Activated CD8-positive, alpha-beta memory T cell treated with anti-CD3 and anti-CD28 coated beads, Interleukin-2, amount 50 U/mL, for 1 hour (primary cell): Measurements from ENCODE around the gene RUNDC3A.

Experiments
- DNase-seq: peaks from one replicate; pipeline ENCODE4 v3.0.0-alpha.2; 2020; ENCODE audit errors: extremely low read depth

The RUNDC3A gene

DNA sequence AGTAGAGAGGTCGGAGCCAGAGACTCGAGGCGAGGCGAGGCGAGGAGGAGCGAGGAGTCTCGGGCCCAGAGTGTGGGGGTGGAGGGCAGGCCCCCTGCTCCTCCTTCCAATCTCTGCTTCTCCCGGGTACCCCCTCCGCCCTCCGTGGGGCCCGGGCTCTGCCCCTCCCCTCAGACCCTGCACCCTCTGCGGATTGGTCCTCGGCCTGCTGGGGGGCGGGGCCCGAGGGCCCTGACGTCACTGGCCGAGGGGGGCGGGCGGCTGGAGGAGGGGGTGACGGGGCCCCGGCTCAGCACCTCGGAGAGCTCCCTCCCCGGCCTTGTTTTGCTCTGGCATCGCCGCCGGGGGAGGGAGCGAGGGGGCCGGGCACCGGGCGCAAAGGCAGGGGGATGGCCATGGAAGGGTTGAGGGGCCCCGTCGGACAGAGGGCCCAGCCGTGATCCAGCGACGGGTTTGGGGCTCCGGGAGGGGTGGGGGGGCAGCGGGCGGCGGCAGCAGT is at the start of gene RUNDC3A:
Gene RUNDC3A (plus strand): TSS at position 282 of the 499 bp plus-strand sequence. CDS start 232 bp downstream, outside the sequence.
- peak; percentile 53 for DNase-seq

DNA sequence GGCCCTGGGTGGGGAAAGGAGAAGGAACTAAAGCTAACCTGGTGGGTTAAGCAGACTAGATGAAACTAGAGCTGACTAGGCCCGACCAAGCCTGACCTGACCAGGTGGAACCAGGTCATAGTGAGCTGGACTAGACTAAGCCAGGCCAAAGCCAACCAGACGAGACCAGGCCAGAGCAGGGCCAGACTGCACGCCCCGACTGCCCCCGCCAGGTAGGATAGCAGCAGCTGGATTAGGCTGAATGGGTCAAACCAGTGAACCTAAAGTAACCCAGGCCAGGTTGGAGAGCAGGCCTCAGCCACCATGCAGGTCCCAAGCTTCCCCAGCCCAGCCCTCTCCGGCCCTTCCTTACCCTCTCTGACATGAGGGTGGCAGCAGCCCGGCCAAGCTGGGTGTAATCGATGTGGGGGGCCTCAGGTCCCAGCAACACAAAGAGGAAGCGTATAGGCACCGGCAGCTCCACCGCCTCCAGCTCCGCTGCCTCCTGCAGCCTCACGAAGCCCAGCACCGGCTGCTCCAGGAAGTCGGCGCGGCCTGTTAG is 49.5 kb upstream of the RUNDC3A start:
- DNase-seq: no peak

DNA sequence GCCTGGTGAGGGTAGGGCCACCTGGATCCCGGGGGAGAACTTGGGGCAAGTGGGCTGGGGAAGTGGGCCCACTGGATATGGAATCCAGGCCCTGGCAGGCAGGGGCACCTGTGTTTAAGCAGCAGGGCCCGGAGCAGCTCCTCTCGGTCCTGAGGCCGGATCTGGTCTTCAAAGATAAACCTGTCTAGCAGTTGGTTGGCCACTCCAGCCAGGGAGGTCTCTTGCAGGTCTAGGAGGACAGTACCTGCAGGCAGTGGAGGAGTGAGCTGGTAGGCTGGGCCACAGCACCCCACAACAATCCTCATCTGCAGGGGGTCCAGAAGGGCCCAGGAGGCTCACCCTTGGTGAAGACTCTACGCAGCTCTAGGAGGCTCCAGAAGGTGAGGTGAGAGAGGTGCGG is 48.1 kb upstream of the RUNDC3A start:
- no peak for DNase-seq

DNA sequence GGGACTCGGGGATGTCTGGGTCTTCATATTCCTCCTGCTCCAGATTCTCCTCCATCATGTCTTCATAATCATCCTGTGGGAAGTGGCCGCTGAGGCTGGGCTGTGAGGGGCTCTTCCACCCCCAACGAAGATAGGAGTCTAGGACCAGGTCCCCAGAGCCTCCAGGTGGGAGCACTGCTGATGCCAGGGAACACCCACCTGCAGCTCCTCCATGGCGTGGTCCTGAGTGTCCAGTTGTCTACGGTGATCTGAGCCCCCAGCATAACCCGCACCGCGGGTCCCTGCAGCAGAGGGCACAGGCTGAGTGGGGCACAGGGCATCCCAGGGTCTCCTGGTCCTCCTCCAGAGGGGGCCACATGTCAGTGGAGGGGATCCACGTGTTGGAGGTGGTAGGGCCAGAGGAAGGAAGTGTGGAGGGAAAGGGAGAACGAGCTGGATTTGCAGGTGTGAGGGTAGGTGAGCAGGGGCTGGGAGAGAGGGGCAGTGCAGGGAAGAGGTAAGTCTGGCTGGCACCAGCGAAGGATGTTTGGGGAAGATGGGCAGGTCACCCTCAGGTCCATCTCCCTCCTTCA is 45.7 kb upstream of the RUNDC3A start:
- DNase-seq: no peak

DNA sequence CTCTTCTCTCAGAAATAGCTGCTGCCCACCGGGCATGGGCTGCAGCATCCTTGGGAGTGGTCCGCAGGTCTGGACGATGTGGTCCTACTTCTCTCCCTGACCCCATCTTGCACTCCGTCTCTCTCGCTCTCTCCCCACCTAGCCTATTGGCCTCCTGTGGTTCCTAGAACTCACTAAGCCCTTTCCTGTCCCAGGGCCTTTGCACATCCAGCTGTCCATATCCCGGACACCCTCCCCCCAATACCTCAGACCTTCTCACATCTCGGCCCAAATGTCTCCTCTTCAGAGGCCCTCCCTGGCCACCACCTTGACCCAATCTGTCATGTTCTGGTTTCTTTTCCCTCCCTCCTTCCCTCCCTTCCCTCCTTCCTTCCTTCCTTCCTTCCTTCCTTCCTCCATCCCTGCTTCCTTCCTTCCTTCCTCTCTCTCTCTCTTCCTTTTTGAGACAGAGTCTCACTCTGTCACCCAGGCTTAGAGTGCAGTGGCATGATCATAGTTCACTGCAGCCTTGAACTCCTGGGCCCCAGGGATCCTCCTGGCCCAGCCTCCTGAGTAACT is 45.0 kb upstream of the RUNDC3A start:
- DNase-seq: no peak

DNA sequence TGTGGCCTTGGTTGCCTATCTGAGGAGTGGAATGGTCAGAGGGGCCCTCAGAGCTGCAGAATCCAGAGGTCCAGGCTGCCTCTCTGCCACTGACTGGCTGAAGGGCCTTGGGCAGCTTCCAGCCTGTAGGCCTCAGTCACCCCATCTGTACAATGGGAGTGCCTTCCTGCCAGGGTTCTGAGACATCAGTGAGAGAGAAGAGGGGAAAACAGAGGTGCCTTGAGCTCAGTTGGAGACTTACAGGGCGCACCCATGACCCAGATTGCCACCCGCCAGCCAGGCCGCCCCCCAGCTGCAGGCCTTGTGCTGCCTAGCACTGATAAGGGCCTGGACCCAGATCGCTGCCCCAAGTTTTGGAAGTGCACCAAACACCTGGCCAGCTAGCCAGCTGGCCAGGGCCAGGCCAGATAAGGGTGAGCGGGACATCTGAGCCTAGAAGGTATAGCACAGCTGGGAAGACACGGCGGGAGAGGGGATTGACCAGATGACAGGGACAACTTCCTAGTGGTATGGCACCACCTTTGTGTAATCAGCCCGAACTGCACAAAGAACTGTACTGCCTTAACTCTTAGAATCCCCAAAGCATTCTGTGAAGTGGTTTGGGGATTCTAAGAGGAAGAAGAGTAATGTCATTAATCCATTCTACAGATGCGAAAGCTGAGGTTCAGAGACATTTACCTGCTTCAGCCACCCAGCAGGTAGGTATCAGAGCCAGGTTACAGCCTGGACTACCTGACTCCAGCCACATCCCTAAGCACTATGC is 41.8 kb upstream of the RUNDC3A start:
- no peak for DNase-seq

DNA sequence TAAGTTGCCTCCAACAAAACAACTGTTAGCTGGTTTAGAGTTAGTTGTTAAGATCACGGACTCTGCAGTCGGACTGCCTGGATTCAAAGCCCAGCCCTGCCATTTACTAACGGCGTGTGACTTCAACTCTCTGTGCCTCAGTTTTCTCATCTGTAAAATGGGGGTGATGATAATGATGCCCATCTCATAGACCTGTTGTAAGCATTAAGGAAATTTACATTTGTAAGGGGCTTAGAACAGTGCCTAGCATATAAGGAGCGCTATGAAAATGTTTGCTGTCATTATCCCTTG is 41.3 kb upstream of the RUNDC3A start:
- DNase-seq: no peak

DNA sequence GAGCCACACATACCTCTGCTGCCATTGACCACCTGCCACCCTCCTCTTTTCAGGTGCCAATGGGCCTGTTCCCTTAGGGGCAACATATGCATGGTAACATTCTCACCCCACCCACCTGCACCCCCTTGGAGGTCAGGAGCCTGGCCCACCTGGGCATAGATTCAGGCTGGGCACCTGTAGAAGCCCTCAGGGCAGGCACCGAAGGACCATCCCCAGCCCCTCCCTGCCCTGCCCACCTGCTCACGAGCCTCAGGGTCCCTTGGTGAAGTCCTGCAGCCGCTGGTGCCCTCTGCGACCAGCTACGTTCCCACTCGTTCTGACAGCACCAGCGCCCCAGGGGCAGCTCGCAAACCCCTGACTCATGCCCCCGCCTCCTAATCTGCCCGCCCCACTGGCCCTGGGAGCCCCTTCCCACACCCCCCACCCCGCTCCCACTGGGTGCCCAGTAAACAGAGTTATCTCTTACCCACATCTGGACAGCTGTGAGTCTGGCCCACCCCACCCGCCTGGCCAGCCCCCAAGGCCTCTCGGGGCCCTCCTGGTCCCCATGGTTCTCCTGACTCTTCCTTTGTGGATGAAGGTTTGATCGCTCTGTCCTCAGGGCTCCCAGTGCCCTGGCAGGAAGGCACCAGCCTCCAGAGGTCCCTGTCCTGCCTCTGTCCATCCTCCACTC is 40.4 kb upstream of the RUNDC3A start, which contains the start of gene SLC4A1:
Gene SLC4A1 (minus strand): TSS at position 318 of the 673 bp plus-strand sequence. CDS start 5,269 bp downstream, outside the sequence.
- no peak for DNase-seq

DNA sequence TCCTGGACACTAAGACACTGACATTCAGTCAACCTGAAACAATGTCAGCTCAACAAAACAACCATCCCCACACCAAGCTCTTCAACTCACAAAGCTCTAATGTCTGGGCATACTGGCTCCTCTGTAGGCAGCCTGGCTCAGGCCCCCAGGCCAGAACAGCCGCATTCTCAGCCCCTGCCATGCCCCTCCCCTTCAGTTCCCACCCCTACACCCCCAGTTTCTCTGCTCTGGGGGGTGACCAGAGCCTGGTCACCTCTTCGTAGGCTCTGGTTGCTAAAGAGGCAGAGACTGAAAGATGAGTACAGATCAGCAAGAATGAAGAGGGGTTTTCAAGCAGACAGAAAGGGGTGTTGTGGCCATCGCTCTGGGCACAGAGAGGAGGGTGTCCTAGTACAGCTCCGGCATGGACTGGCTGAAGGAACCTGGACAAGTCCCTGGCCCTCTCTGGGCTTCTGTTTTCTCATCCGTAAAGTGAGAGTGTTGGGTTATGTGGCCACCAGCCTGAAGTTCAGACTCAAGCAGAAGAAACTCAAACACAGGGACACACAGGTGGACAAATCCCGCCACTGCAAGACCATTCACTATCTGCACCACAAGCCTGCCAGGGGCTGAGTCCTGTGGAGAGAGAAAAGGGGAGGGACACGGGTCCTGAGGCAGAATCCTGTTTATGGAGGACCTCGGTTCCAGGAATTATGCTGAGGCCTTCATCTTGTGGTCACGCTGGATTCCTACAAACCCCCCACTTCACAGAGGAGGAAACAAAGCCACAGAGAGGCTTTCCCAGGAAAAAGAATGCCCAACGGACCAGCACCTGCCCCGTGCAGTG is 39.5 kb upstream of the RUNDC3A start:
- no peak for DNase-seq

DNA sequence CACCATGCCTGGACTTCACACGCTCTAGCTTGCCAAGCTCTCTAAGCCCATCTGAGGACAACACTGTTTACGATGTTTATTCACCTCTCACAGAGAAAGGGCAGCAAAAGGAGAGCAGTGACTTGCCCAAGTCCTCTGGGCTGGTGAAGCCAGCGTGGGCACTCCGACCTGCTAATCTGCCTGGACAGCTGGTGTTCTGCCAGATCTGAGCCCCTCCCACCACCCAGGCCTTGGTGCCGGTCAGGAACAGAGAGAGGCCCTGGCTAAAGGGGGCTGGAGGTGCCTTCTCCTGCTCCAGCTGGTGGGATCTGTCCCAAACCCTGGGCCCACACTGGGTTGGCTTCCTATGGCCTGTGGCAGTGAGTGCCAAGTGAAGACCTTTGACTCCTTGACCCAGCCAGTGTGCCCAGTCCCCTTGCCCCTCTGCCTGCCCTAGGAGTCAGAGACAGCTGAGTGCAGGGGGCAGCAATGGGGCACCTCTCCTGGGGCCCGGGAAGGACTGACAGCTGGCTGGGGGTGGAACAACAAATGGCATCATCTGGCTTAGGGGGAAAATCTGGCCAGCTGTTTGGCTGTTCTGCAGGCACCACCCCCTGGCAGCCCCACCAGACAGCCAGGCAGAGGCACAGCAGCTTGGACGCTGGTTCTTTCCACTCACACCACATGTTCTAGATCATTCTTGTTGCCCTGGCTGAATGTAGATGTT is 38.7 kb upstream of the RUNDC3A start:
- DNase-seq: no peak

DNA sequence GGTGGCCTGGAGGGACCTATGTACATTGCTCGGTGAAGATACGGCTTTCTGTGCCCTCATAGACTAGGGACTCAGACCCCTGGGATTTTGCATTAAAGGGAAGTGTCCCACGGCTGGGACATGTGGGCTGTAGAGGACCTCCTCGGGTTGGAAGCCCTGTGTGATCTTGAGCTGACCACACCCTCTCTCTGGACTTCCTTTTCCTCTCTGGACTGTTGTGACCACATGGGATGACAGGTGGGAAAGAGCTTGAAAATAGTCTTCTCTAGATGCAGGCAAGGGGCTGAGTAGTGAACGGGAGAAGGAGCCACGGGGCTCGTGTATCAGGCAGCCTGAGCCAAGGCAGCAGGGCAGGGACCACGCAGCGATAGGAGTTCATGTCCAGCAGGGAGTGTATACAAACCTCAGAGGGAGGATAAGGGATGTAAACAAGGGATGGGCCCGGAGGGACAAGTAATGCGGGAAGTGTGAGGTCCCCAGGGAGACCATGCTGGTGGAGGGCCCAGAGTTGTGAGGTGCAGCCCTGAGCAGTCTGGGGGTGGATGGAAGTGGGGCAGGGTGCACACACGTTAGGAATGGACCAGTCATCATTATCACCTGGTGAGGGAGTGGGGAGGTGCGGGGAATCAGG is 36.0 kb upstream of the RUNDC3A start:
- DNase-seq: no peak

DNA sequence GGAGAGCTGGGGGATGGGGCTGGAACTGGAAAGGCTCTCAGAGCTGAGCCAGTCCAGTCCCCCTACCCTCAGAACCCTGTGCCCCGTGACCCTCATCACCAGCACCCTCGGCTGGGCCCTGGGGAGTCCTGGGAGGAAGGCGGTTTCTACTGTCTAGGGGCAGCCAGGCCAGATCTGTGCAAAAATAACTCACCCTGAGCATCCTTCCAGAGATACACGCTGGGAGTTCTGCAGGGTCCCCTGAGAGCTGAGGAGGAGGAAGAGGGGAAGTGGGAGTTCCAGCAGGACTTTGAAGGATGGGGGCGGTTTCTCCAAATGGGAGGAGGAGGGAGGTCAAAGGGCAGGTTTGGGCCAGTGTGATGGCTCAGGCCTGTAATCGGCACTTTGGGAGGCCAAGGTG is 35.4 kb upstream of the RUNDC3A start:
- no peak for DNase-seq

DNA sequence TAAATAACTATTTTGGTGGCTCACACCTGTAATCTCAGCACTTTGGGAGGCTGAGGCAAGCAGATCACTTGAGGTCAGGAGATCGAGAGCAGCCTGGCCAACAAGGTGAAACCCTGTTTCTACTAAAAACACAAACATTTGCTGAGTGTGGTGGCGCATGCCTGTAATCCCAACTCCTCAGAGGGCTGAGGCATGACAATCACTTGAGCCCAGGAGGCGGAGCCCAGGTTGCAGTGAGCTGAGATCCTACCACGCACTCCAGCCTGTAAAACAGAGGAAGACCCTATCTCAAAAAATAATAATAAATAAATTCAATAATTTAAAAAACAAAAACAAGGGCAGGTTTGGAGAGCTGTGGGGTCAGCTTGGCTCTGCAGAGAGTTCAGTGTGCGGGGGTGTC is 34.8 kb upstream of the RUNDC3A start:
- no peak for DNase-seq

DNA sequence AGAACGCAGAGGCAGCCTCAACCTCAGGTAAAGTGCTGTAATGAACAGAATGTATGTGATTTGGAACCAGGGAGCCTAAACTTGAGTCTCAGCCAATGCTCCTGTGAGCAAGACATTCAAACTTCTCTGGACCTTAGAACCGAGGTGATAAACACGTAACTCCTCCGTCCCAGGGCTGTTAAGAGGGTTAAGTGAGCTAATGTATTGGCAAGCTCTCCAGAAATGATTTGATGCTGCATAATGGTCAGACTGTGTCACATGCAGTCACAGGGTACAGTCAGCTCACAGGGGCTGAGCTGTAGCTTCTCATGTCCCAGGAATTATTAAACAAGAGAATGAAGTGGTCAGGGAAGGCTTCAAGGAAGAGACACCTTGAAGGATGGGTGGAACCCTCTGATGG is 30.4 kb upstream of the RUNDC3A start:
- no peak for DNase-seq

DNA sequence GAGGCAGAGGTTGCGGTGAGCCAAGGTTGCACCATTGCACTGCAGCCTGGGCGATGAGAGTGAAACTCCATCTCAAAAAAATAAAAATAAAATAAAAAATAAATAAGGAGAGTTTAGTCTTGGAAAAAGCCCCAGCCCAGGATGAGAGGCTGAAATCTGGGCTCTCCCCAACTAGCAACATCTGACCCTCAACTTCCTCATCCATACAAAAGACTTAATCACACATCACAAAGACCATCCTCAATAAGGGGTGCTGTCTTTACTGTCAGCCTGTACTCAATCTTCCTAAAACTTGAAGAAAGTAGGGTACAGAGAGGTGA is 29.1 kb upstream of the RUNDC3A start:
- no peak for DNase-seq

DNA sequence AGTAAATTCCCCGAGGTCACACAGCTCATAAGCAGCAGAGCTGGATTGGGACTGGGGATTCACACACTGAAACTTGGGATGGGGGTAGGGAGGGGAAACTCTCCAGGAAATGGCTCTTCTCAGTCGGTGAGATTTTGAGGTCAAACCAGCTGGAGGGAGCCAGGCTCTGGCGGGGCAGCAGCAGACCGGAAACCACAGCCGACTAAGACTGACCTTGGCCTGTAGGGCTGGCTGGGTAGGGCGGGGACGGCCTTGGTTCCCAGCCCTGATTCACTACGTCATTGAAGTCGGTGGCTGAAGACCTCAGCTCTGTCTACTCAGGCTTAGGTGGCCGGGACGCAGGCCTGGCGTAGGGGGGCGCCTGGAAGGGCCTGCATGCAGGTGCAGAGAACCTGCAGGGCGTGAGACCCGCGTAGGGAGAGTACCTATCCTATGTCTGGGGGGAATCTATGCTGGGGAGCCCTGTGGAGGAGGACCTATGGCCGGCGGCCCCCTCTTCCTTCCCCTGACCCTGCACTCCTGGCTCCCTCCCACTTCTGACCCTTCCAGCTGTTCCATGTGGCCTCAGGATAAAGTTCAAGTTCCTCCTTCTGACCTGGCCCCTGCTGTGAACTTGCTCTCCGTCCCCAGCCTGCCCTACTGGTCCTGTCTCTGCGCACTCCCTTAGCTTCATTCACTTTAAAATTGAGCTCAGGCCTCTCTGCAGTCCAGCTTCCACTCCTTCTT is 28.6 kb upstream of the RUNDC3A start:
- DNase-seq: no peak

DNA sequence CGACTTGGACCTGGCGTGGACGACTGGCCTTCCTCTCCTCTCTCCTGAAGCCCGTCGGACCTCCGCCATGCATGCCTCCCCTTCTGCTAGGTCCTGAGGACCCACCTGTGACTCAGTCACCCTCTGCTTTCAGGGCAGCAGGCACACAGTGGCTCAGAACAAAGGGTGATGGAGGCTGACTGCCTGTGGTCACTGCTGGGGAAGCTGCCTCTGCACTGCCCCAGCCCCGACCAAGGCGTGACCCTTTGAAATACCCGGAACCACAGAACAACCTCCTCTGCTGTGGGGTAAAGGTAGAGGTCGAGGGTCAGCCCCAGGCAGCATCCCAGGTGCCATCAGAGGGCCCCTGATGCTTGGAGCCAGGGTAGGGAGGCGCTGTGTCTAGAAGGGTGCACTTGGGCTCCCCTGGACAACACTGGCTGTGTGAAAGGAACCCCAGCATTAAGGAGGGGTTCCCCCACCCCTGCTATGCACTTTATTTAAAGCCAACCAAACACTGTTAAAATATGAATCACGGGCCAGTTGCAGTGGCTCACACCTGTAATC is 27.9 kb upstream of the RUNDC3A start:
- DNase-seq: no peak

DNA sequence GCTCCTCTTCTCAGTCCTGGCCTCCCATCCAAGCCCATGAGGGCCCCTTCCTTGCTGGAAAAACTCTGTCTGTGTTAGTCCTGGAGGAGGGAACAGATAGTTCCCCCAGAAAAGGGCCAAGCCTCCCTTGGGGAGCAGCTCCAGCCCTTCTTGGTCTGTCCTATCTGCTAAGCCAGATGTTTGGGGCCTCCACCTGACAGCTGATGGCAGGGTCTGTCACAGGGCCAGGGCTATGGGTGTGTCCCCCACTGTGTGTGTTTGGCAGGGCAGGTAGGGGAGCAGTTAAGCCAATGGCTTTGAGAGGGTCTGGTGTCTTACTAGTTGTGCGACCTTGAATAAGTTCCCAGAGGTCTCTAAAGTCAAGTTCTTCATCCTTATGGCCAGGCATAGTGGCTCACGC is 26.8 kb upstream of the RUNDC3A start:
- no peak for DNase-seq

DNA sequence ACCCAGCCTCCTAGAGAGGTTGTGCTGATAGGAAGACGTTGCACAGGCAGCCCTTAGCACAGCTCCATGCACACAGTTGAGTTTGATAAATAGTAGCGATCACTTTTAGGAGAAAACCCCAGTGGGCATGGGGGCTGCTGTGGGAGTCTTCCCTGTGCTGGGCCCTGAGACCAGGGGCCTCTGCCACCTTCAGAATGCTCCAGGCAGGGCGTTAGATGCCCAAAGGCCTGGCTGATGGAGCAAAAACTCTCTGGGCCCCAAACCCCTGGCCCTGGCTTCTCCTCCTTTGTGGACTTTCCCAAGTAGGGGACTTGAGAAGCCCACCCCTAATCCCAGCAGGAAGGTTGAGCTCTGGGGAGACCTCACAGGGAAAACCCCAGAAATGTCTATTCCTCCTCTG is 26.1 kb upstream of the RUNDC3A start:
- DNase-seq: no peak
